Measurements from ENCODE around the gene PRAME.

DNA sequence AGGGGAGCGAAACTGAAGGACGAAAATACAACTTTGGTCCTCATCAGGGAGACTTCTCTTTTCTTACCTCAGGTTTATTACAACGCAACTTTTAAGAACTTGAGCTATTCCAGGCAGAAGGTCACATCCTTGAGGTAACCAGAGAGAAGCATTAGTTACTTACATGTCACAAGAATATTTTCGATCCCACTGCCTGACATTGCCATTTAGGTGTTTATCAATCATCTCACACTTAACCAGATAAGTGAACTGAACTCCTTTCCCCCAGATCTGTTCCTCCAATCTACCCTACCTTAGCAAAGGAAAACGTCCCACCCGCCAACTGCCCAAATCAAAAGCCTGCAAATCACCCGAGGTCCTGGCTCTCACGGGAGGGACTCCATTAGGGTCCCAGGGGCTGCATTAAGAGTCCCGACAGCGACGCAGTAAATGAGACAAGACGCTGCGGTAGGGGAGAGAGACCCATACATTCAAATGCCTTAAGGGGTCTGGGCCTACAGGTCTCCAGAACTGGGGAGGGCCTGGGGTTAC, 51.3 kb downstream of the PRAME start:
- TF ChIP-seq, protein P1, sequence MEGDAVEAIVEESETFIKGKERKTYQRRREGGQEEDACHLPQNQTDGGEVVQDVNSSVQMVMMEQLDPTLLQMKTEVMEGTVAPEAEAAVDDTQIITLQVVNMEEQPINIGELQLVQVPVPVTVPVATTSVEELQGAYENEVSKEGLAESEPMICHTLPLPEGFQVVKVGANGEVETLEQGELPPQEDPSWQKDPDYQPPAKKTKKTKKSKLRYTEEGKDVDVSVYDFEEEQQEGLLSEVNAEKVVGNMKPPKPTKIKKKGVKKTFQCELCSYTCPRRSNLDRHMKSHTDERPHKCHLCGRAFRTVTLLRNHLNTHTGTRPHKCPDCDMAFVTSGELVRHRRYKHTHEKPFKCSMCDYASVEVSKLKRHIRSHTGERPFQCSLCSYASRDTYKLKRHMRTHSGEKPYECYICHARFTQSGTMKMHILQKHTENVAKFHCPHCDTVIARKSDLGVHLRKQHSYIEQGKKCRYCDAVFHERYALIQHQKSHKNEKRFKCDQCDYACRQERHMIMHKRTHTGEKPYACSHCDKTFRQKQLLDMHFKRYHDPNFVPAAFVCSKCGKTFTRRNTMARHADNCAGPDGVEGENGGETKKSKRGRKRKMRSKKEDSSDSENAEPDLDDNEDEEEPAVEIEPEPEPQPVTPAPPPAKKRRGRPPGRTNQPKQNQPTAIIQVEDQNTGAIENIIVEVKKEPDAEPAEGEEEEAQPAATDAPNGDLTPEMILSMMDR (conservative IDR thresholded peaks at IDR 0.05 in 1 of 2, IDR thresholded peaks at IDR 0.05 in 1 of 2; ENCODE audit: low read depth in 1 of 2, low read length in 2 of 2) = no peak
- no peak for TF ChIP-seq EZH2 (IDR thresholded peaks at IDR 0.05; ENCODE audit: low read length, missing control alignments)

Measured in fibroblast of lung (primary cell).